Thoracic aorta (tissue), 2 donors: ENCODE measurements around the gene SMARCAL1. TPM values are rescaled to one million over a fixed set of nuclear protein-coding genes. Genes with fewer than 3 reads are reported as not detected.

Source experiments
- ATAC-seq: fragments of 150-250 bp; one replicate; pipeline ENCODE4 v1.8.0; 2017; ENCODE audit warnings: low read depth; ENCODE audit not compliant: insufficient number of reproducible peaks, low FRiP score
- DNase-seq: peaks from one replicate; pipeline ENCODE4 v3.0.0-alpha.2; 2020; ENCODE audit warnings: low spot score
- H3K27ac ChIP-seq, 2 donors: fragments of 200-600 bp; sonication (generic); 1 replicate in 1 of 2; 2 replicates in 1 of 2; pipeline ENCODE4 v1.5.1; 2016; ENCODE audit warnings: mild to moderate bottlenecking in 2 of 2, moderate library complexity in 2 of 2
- H3K27me3 ChIP-seq: fragments of 200-600 bp; sonication (generic); replicated peaks from 2 replicates; pipeline ENCODE4 v1.6.0; 2016; ENCODE audit warnings: mild to moderate bottlenecking; ENCODE audit not compliant: insufficient read depth
- H3K36me3 ChIP-seq: fragments of 200-600 bp; sonication (generic); one replicate; pipeline ENCODE4 v1.5.1; 2016
- H3K4me1 ChIP-seq, 2 donors: fragments of 200-600 bp; sonication (generic); 1 replicate in 1 of 2; 2 replicates in 1 of 2; pipeline versions ENCODE4 v1.5.1 to v1.6.0; 2016; ENCODE audit warnings: low read depth in 2 of 2, mild to moderate bottlenecking in 1 of 2; ENCODE audit not compliant: control insufficient read depth in 1 of 2
- H3K4me3 ChIP-seq: fragments of 200-600 bp; sonication (generic); 2 replicates; pipeline ENCODE4 v1.5.1; 2016; ENCODE audit warnings: mild to moderate bottlenecking
- H3K9me3 ChIP-seq: fragments of 200-600 bp; sonication (generic); 2 replicates; pipeline ENCODE4 v1.5.1; 2016
- CTCF ChIP-seq: fragments of 200-600 bp; sonication (generic); IDR thresholded peaks from one replicate; pipeline ENCODE4 v1.5.1; 2019; ENCODE audit warnings: antibody characterized with exemption
- total RNA-seq, 2 donors: library from RNA; depleted of rRNA; stranded (reverse); fragments of >200 nt; gene quantifications; one replicate each; pipeline versions ENCODE4 v1.1.0 to v1.2.3, GENCODE V29; 2016

Gene SMARCAL1
- total RNA-seq, 2 donors from 2014 or later = 22.1 to 28.4 TPM

GRCh38 chr2:216501854-216502253 is 89.6 kb downstream of the SMARCAL1 start:
- Histone ChIP-seq H3K27me3 (no peaks in the 10 kb centered on the region), H3K36me3 (peaks cover 29% of the 10 kb centered on the region), H3K4me3 (no peak overlapping the region), H3K4me1 (peaks cover 4 to 22% of the 10 kb centered on the region in 2 donors), H3K27ac (no peak overlapping the region), H3K9me3 (no peaks in the 10 kb centered on the region)
- no peak for ATAC-seq
- DNase-seq = no peak
- no peak for TF ChIP-seq CTCF

GRCh38 chr2:216502381-216503158 is 90.3 kb downstream of the SMARCAL1 start:
- no peak overlapping the region for H3K4me3 ChIP-seq
- no peak for TF ChIP-seq CTCF
- H3K27me3 ChIP-seq = no peaks in the 10 kb centered on the region
- H3K27ac ChIP-seq = no peak overlapping the region
- H3K36me3 ChIP-seq = peaks cover 29% of the 10 kb centered on the region
- no peaks in the 10 kb centered on the region for H3K9me3 ChIP-seq
- DNase-seq (no peak), ATAC-seq (no peak)
- peaks cover 4 to 19% of the 10 kb centered on the region in 2 donors for H3K4me1 ChIP-seq

- no peak overlapping the region for H3K4me3 ChIP-seq
- H3K36me3 ChIP-seq = peaks cover 29% of the 10 kb centered on the region
- no peak for ATAC-seq
- TF ChIP-seq CTCF = no peak
- no peak for DNase-seq
- H3K27me3 ChIP-seq = no peaks in the 10 kb centered on the region
- no peak overlapping the region for H3K27ac ChIP-seq
- no peaks in the 10 kb centered on the region for H3K9me3 ChIP-seq
- peaks cover 4 to 14% of the 10 kb centered on the region in 2 donors for H3K4me1 ChIP-seq
These were observed 90.9 kb downstream of the SMARCAL1 start for GRCh38 chr2:216503159-216503629.

GRCh38 chr2:216503697-216504375 is 91.6 kb downstream of the SMARCAL1 start:
- Histone ChIP-seq H3K27ac (no peak overlapping the region), H3K36me3 (peaks cover 29% of the 10 kb centered on the region), H3K9me3 (no peaks in the 10 kb centered on the region), H3K27me3 (no peaks in the 10 kb centered on the region), H3K4me3 (no peak overlapping the region), H3K4me1 (peaks cover 4 to 14% of the 10 kb centered on the region in 2 donors)
- ATAC-seq (no peak), DNase-seq (no peak)
- TF ChIP-seq CTCF = no peak

- H3K27me3 ChIP-seq = no peaks in the 10 kb centered on the region
- peaks cover 4 to 14% of the 10 kb centered on the region in 2 donors for H3K4me1 ChIP-seq
- H3K36me3 ChIP-seq = peaks cover 29% of the 10 kb centered on the region
- ATAC-seq (no peak), DNase-seq (no peak)
- no peak for TF ChIP-seq CTCF
- no peaks in the 10 kb centered on the region for H3K9me3 ChIP-seq
- no peak overlapping the region for H3K27ac ChIP-seq
- no peak overlapping the region for H3K4me3 ChIP-seq
These were observed 92.1 kb downstream of the SMARCAL1 start for GRCh38 chr2:216504376-216504762.
